Activated CD4-positive, alpha-beta T cell treated with anti-CD3 and anti-CD28 coated beads for 36 hours (primary cell): ENCODE results near the gene GPRC5C. TPM values are rescaled to one million over a fixed set of nuclear protein-coding genes. Genes with fewer than 3 reads are reported as not detected.

Source experiments
- ATAC-seq: fragments of 200-7000 bp; cut with Tn5 transposase; one replicate; pipeline ENCODE4 v1.10.0; 2021; ENCODE audit warnings: mild to moderate bottlenecking, moderate library complexity
- CTCF ChIA-PET: fragments of 350-600 bp; sonication (Branson Sonifier 250); formaldehyde crosslinking; loops from one replicate; lab custom pipeline; 2021; ENCODE audit warnings: antibody characterized with exemption; lab: Charles Lee
- POLR2A ChIA-PET: fragments of 350-600 bp; sonication (Branson Sonifier 250); formaldehyde crosslinking; loops from one replicate; lab custom pipeline; 2021; ENCODE audit warnings: antibody characterized with exemption, inconsistent platforms; lab: Charles Lee
- DNase-seq: peaks from one replicate; pipeline ENCODE4 v3.0.0-alpha.2; 2020
- H3K27ac Mint-ChIP-seq: one replicate; pipeline ENCODE4 v1.8.0; 2021; ENCODE audit warnings: mixed read lengths
- H3K27me3 Mint-ChIP-seq: one replicate; pipeline ENCODE4 v1.8.0; 2021; ENCODE audit warnings: mixed read lengths
- H3K36me3 Mint-ChIP-seq: one replicate; pipeline ENCODE4 v1.8.0; 2021; ENCODE audit warnings: low read depth, mixed read lengths
- H3K4me1 Mint-ChIP-seq: one replicate; pipeline ENCODE4 v1.8.0; 2021; ENCODE audit warnings: mixed read lengths
- H3K4me3 Mint-ChIP-seq: one replicate; pipeline ENCODE4 v1.8.0; 2021; ENCODE audit warnings: mild to moderate bottlenecking, moderate library complexity, mixed read lengths
- H3K9me3 Mint-ChIP-seq: one replicate; pipeline ENCODE4 v1.8.0; 2021; ENCODE audit warnings: low read depth, mixed read lengths
- intact Hi-C, 2 experiments: fragments of 100-400 bp; cut with DNase I in 1 of 2; cut with micrococcal nuclease in 1 of 2; formaldehyde crosslinking; loops; one replicate each; pipeline versions ENCODE4 v1.14.2 to v1.15.1; 2022 to 2024; cut with DNase I, micrococcal nuclease
- total RNA-seq, 2 experiments: library from RNA; stranded (reverse); gene quantifications; one replicate each; pipeline ENCODE4 v1.2.3, GENCODE V29; 2021

GPRC5C gene
- total RNA-seq, 2 experiments from 2014 or later = 0.97 to 1.3 TPM

- POLR2A ChIA-PET = interaction anchor here (0.6 kb wide), 1 partner anchor 17 kb away, joined by 7 read pairs; no protein-coding TSS in a partner anchor
- H3K9me3 Mint-ChIP-seq = no peaks in the 10 kb centered on the region
These were observed 22.5 kb downstream of the GPRC5C start for GRCh38 chr17:74454197-74455024.

GRCh38 chr17:74455025-74455545 is 23.2 kb downstream of the GPRC5C start:
- intact Hi-C loops = loop anchor here (5.0 to 10.0 kb wide), 2 partner anchors 150 to 243 kb away; partner anchors contain the start of gene TTYH2 (in 1 of the 2)

More at GRCh38 chr17:74454197-74455024, 22.5 kb downstream of the GPRC5C start:
- Mint-ChIP-seq H3K4me1 (peaks cover 6% of the 10 kb centered on the region), H3K27me3 (peaks cover 6% of the 10 kb centered on the region), H3K36me3 (no peaks in the 10 kb centered on the region), H3K27ac (no peak overlapping the region), H3K4me3 (no peak overlapping the region)
- intact Hi-C loops = loop anchor here (1.0 to 10.0 kb wide), 4 partner anchors 22 to 242 kb away; partner anchors contain the start of genes GPRC5C (in 1 of the 2) and TTYH2 (in 1 of the 2)
- ATAC-seq = peak; percentile 31
- CTCF ChIA-PET = interaction anchor here (0.6 to 7.7 kb wide), 10 partner anchors 17 to 155 kb away, joined by 3 to 93 read pairs (median 4); no protein-coding TSS in a partner anchor
- no peak for DNase-seq

GRCh38 chr17:74455821-74456220 is 23.9 kb downstream of the GPRC5C start:
- H3K36me3 Mint-ChIP-seq = no peaks in the 10 kb centered on the region
- H3K4me1 Mint-ChIP-seq = peaks cover 6% of the 10 kb centered on the region
- DNase-seq (no peak), ATAC-seq (no peak)
- peaks cover 6% of the 10 kb centered on the region for H3K27me3 Mint-ChIP-seq
- intact Hi-C loops = loop anchor here (2.0 to 10.0 kb wide), 3 partner anchors 37 to 244 kb away; partner anchors contain the start of gene TTYH2 (in 1 of the 2)
- no peak overlapping the region for H3K4me3 Mint-ChIP-seq
- no peak overlapping the region for H3K27ac Mint-ChIP-seq
- POLR2A ChIA-PET = no interaction called here
- no peaks in the 10 kb centered on the region for H3K9me3 Mint-ChIP-seq
- CTCF ChIA-PET = interaction anchor here (0.7 to 7.7 kb wide), 8 partner anchors 17 to 866 kb away, joined by 3 to 93 read pairs (median 8); no protein-coding TSS in a partner anchor

More at GRCh38 chr17:74455025-74455545, 23.2 kb downstream of the GPRC5C start:
- ChIA-PET POLR2A (interaction anchor here (0.6 kb wide), 1 partner anchor 17 kb away, joined by 7 read pairs; no protein-coding TSS in a partner anchor), CTCF (interaction anchor here (0.7 to 7.7 kb wide), 6 partner anchors 75 to 866 kb away, joined by 3 to 93 read pairs (median 6); no protein-coding TSS in a partner anchor)
- H3K9me3 Mint-ChIP-seq = no peaks in the 10 kb centered on the region
- ATAC-seq = no peak
- H3K4me1 Mint-ChIP-seq = peaks cover 6% of the 10 kb centered on the region
- H3K27me3 Mint-ChIP-seq = peaks cover 6% of the 10 kb centered on the region
- H3K27ac Mint-ChIP-seq = no peak overlapping the region
- no peak overlapping the region for H3K4me3 Mint-ChIP-seq
- no peak for DNase-seq
- H3K36me3 Mint-ChIP-seq = no peaks in the 10 kb centered on the region

GRCh38 chr17:74457146-74457819 is 25.4 kb downstream of the GPRC5C start:
- DNase-seq (peak; percentile 83), ATAC-seq (peak; percentile 49)
- ChIA-PET CTCF (interaction anchor here (0.6 to 7.7 kb wide), 25 partner anchors 9 to 475 kb away, joined by 3 to 93 read pairs (median 4); no protein-coding TSS in a partner anchor), POLR2A (no interaction called here)
- Mint-ChIP-seq H3K27me3 (peaks cover 6% of the 10 kb centered on the region), H3K4me1 (peaks cover 9% of the 10 kb centered on the region), H3K4me3 (no peak overlapping the region), H3K9me3 (no peaks in the 10 kb centered on the region), H3K27ac (no peak overlapping the region), H3K36me3 (no peaks in the 10 kb centered on the region)
- intact Hi-C loops = loop anchor here (1.0 to 10.0 kb wide), 7 partner anchors 36 to 245 kb away; partner anchors contain the start of gene TTYH2 (in 1 of the 2)

GRCh38 chr17:74457820-74458166 is 25.9 kb downstream of the GPRC5C start:
- Mint-ChIP-seq H3K27ac (no peak overlapping the region), H3K27me3 (peaks cover 3% of the 10 kb centered on the region), H3K4me1 (peaks cover 12% of the 10 kb centered on the region), H3K36me3 (no peaks in the 10 kb centered on the region), H3K4me3 (no peak overlapping the region), H3K9me3 (no peaks in the 10 kb centered on the region)
- DNase-seq (no peak), ATAC-seq (no peak)
- intact Hi-C loops = loop anchor here (1.0 to 10.0 kb wide), 7 partner anchors 35 to 245 kb away; partner anchors contain the start of gene TTYH2 (in 1 of the 2)
- ChIA-PET POLR2A (no interaction called here), CTCF (interaction anchor here (0.6 to 7.7 kb wide), 20 partner anchors 11 to 476 kb away, joined by 3 to 93 read pairs (median 4); no protein-coding TSS in a partner anchor)

- intact Hi-C loops = loop anchor here (5.0 to 10.0 kb wide), 2 partner anchors 154 to 247 kb away; partner anchors contain the start of gene TTYH2 (in 1 of the 2)
- H3K4me3 Mint-ChIP-seq = no peak overlapping the region
These were observed 26.9 kb downstream of the GPRC5C start for GRCh38 chr17:74458835-74459234.

GRCh38 chr17:74459622-74460021 is 27.7 kb downstream of the GPRC5C start:
- DNase-seq = no peak
- POLR2A ChIA-PET = no interaction called here
- Mint-ChIP-seq H3K4me3 (no peak overlapping the region), H3K27ac (no peak overlapping the region), H3K27me3 (no peaks in the 10 kb centered on the region), H3K36me3 (no peaks in the 10 kb centered on the region), H3K4me1 (peaks cover 17% of the 10 kb centered on the region), H3K9me3 (no peaks in the 10 kb centered on the region)
- ATAC-seq = no peak
- CTCF ChIA-PET = interaction anchor here (0.5 to 7.7 kb wide), 5 partner anchors 11 to 1376 kb away, joined by 3 to 93 read pairs (median 3); no protein-coding TSS in a partner anchor
- intact Hi-C loops = loop anchor here (5.0 to 10.0 kb wide), 2 partner anchors 155 to 247 kb away; partner anchors contain the start of gene TTYH2 (in 1 of the 2)

More at GRCh38 chr17:74458835-74459234, 26.9 kb downstream of the GPRC5C start:
- Mint-ChIP-seq H3K27me3 (no peaks in the 10 kb centered on the region), H3K36me3 (no peaks in the 10 kb centered on the region), H3K4me1 (peaks cover 18% of the 10 kb centered on the region), H3K27ac (no peak overlapping the region), H3K9me3 (no peaks in the 10 kb centered on the region)
- DNase-seq (no peak), ATAC-seq (no peak)
- CTCF ChIA-PET = interaction anchor here (0.6 to 7.7 kb wide), 5 partner anchors 79 to 1146 kb away, joined by 3 to 93 read pairs (median 3); no protein-coding TSS in a partner anchor
- POLR2A ChIA-PET = no interaction called here

GRCh38 chr17:74460241-74460640 is 28.4 kb downstream of the GPRC5C start:
- peaks cover 16% of the 10 kb centered on the region for H3K4me1 Mint-ChIP-seq
- no peaks in the 10 kb centered on the region for H3K9me3 Mint-ChIP-seq
- ChIA-PET POLR2A (no interaction called here), CTCF (interaction anchor here (0.5 to 7.7 kb wide), 6 partner anchors 23 to 1377 kb away, joined by 3 to 93 read pairs (median 3); no protein-coding TSS in a partner anchor)
- DNase-seq (no peak), ATAC-seq (no peak)
- H3K27ac Mint-ChIP-seq = no peak overlapping the region
- H3K27me3 Mint-ChIP-seq = no peaks in the 10 kb centered on the region
- H3K36me3 Mint-ChIP-seq = no peaks in the 10 kb centered on the region
- H3K4me3 Mint-ChIP-seq = no peak overlapping the region
- intact Hi-C loops = no loop called here

- Mint-ChIP-seq H3K4me3 (no peak overlapping the region), H3K4me1 (peaks cover 16% of the 10 kb centered on the region), H3K9me3 (no peaks in the 10 kb centered on the region), H3K36me3 (no peaks in the 10 kb centered on the region), H3K27ac (no peak overlapping the region), H3K27me3 (no peaks in the 10 kb centered on the region)
- ChIA-PET POLR2A (no interaction called here), CTCF (interaction anchor here (1.1 to 7.7 kb wide), 3 partner anchors 24 to 81 kb away, joined by 3 to 93 read pairs (median 3); no protein-coding TSS in a partner anchor)
- DNase-seq (no peak), ATAC-seq (no peak)
- intact Hi-C loops = no loop called here
These were observed 29.1 kb downstream of the GPRC5C start for GRCh38 chr17:74460996-74461395.

- no peak for DNase-seq
- Mint-ChIP-seq H3K4me3 (no peak overlapping the region), H3K27me3 (no peaks in the 10 kb centered on the region), H3K27ac (no peak overlapping the region), H3K9me3 (no peaks in the 10 kb centered on the region), H3K36me3 (no peaks in the 10 kb centered on the region), H3K4me1 (peaks cover 16% of the 10 kb centered on the region)
- POLR2A ChIA-PET = no interaction called here
- intact Hi-C loops = no loop called here
- CTCF ChIA-PET = no interaction called here
- no peak for ATAC-seq
These were observed 29.7 kb downstream of the GPRC5C start for GRCh38 chr17:74461611-74462010.
